B cell (primary cell): ENCODE data around the gene C19orf85.

ENCODE experiments used
- CTCF ChIP-seq: fragments of 200-600 bp; IDR thresholded peaks from one replicate; pipeline ENCODE4 v1.8.0; 2022; ENCODE audit warnings: antibody characterized with exemption, mild to moderate bottlenecking
- EZH2 ChIP-seq: IDR thresholded peaks from 2 replicates; pipeline ENCODE4 v1.6.1; 2012; ENCODE audit warnings: borderline replicate concordance, low read depth, mild to moderate bottlenecking, moderate library complexity, low read length; ENCODE audit not compliant: insufficient read depth, poor library complexity, severe bottlenecking

- TF ChIP-seq CTCF (no peak), EZH2 (no peak)
Measured at GRCh38 chr19:55473225-55474012, 8.9 kb upstream of the C19orf85 start.
